PFSK-1 (cell line): Measurements from ENCODE around the gene ACYP1.

ENCODE experiments used
- FOXP2 ChIP-seq: optimal IDR thresholded peaks from 2 replicates; pipeline ENCODE3; 2011; ENCODE audit warnings: borderline replicate concordance, control low read depth, inconsistent platforms; ENCODE audit not compliant: insufficient read depth; ENCODE audit errors: extremely low read length, extremely low read depth
- POLR2AphosphoS5 ChIP-seq: IDR thresholded peaks from 2 replicates; pipeline ENCODE4 v1.6.1; 2012; ENCODE audit warnings: low read depth, mild to moderate bottlenecking, control low read depth, low read length, moderate library complexity
- REST ChIP-seq, 2 experiments: IDR thresholded peaks; 2 replicates each; pipeline versions ENCODE4 v1.6.1 to v1.8.0; 2011 to 2012; ENCODE audit warnings: low read depth in 2 of 2, low read length in 2 of 2, control low read depth in 1 of 2, inconsistent platforms in 1 of 2, mild to moderate bottlenecking in 1 of 2, moderate library complexity in 1 of 2; ENCODE audit not compliant: insufficient read depth in 1 of 2
- SIN3A ChIP-seq: IDR thresholded peaks from 2 replicates; pipeline ENCODE4 v1.6.1; 2012; ENCODE audit warnings: mild to moderate bottlenecking, low read length, moderate library complexity, borderline replicate concordance; ENCODE audit not compliant: insufficient read depth
- TAF1 ChIP-seq: IDR thresholded peaks from 2 replicates; pipeline ENCODE4 v1.6.1; 2012; ENCODE audit warnings: low read length, control low read depth, borderline replicate concordance; ENCODE audit not compliant: insufficient read depth

ACYP1 gene

GRCh38 chr14:75098212-75098611 is 34.4 kb upstream of the ACYP1 start:
- no peak for TF ChIP-seq TAF1
- no peak for TF ChIP-seq SIN3A
- no peak for TF ChIP-seq REST (IDR thresholded peaks at IDR 0.05; ENCODE audit: insufficient read depth in 1 of 2, low read depth in 2 of 2, low read length in 2 of 2)
- TF ChIP-seq FOXP2 = no peak
- no peak for TF ChIP-seq POLR2AphosphoS5

GRCh38 chr14:75096959-75097358 is 33.1 kb upstream of the ACYP1 start:
- no peak for TF ChIP-seq SIN3A
- no peak for TF ChIP-seq POLR2AphosphoS5
- TF ChIP-seq FOXP2 = no peak
- no peak for TF ChIP-seq REST (IDR thresholded peaks at IDR 0.05; ENCODE audit: insufficient read depth in 1 of 2, low read depth in 2 of 2, low read length in 2 of 2)
- no peak for TF ChIP-seq TAF1

- TF ChIP-seq POLR2AphosphoS5 (no peak), REST (IDR thresholded peaks at IDR 0.05; ENCODE audit: insufficient read depth in 1 of 2, low read depth in 2 of 2, low read length in 2 of 2) (no peak), TAF1 (no peak), SIN3A (no peak), FOXP2 (no peak)
These were observed 31.9 kb upstream of the ACYP1 start for GRCh38 chr14:75095690-75096089.

- TF ChIP-seq SIN3A (no peak), POLR2AphosphoS5 (no peak), TAF1 (no peak), REST (IDR thresholded peaks at IDR 0.05; ENCODE audit: insufficient read depth in 1 of 2, low read depth in 2 of 2, low read length in 2 of 2) (no peak), FOXP2 (no peak)
These were observed 31.1 kb upstream of the ACYP1 start for GRCh38 chr14:75094896-75095295.

- no peak for TF ChIP-seq SIN3A
- TF ChIP-seq FOXP2 = no peak
- no peak for TF ChIP-seq TAF1
- no peak for TF ChIP-seq REST (IDR thresholded peaks at IDR 0.05; ENCODE audit: insufficient read depth in 1 of 2, low read depth in 2 of 2, low read length in 2 of 2)
These were observed 28.9 kb upstream of the ACYP1 start for GRCh38 chr14:75092698-75093097.
